ENCODE data around the gene SPIRE1. TPM values are rescaled to one million over a fixed set of nuclear protein-coding genes. Genes with fewer than 3 reads are reported as not detected.

SPIRE1 gene
- total RNA-seq, 1 donor from 2014 or later: 20.7 TPM

DNA sequence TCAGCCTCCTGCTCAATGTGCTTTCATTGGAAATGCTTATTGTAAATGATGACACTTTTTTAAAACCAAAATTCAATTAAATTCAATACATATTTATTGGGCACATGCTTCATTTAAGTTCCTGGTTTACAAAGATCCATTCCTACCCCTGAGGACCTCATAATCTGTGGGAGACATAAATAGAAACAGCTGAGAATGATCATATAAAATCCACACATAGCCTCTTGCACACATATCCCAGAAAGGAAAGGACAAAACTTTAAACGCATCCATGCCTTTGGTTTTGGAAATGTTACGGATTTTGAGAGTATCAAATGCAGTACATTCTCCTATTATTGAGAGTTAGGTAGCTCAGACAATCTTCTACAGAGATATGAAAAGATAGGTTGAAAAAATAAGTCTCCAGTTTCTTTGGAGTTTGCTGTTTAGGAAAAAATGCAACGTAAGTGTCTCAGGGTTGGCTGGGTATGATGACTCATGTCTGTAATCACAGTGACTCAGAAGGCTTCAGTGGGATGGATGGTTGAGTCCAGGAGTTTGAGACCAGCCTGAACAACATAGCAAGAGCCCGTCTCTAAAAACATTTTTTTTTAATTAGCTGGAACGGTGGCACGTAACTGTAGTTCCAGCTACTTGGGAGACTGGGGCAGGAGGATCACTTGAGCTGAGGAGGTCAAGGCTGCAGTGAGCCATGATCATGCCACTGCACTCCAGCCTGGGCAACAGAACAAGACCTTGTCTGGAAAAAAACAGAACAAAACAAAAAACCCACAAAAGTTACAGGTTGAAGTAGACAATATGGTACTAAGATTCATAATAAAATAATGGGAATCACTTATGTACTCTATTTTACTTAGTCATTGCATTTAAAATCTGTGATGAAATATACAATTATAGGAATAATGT lies 254.1 kb downstream of the SPIRE1 start:
- TF ChIP-seq, protein P1, sequence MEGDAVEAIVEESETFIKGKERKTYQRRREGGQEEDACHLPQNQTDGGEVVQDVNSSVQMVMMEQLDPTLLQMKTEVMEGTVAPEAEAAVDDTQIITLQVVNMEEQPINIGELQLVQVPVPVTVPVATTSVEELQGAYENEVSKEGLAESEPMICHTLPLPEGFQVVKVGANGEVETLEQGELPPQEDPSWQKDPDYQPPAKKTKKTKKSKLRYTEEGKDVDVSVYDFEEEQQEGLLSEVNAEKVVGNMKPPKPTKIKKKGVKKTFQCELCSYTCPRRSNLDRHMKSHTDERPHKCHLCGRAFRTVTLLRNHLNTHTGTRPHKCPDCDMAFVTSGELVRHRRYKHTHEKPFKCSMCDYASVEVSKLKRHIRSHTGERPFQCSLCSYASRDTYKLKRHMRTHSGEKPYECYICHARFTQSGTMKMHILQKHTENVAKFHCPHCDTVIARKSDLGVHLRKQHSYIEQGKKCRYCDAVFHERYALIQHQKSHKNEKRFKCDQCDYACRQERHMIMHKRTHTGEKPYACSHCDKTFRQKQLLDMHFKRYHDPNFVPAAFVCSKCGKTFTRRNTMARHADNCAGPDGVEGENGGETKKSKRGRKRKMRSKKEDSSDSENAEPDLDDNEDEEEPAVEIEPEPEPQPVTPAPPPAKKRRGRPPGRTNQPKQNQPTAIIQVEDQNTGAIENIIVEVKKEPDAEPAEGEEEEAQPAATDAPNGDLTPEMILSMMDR (conservative IDR thresholded peaks at IDR 0.05; ENCODE audit: low read depth, low read length): no peak
- DNase-seq (ENCODE audit: low read depth): peak; percentile 56

GRCh38 chr18:12401881-12402280 lies 256.0 kb downstream of the SPIRE1 start:
- no peak overlapping the region for H3K4me3 ChIP-seq (ENCODE audit: low read depth, low read length)
- no peak for DNase-seq (ENCODE audit: low read depth)
- TF ChIP-seq, protein P1 (conservative IDR thresholded peaks at IDR 0.05; ENCODE audit: low read depth, low read length): no peak

More for the DNA sequence above, 254.1 kb downstream of the SPIRE1 start:
- no peak overlapping the region for H3K4me3 ChIP-seq (ENCODE audit: low read depth, low read length)

- H3K4me3 ChIP-seq (ENCODE audit: low read depth, low read length): no peak overlapping the region
- DNase-seq (ENCODE audit: low read depth): no peak
- TF ChIP-seq, protein P1 (conservative IDR thresholded peaks at IDR 0.05; ENCODE audit: low read depth, low read length): no peak
Observed at GRCh38 chr18:12399231-12399630, 258.7 kb downstream of the SPIRE1 start.

- H3K4me3 ChIP-seq (ENCODE audit: low read depth, low read length): no peak overlapping the region
- no peak for DNase-seq (ENCODE audit: low read depth)
- TF ChIP-seq, protein P1 (conservative IDR thresholded peaks at IDR 0.05; ENCODE audit: low read depth, low read length): no peak
Observed at GRCh38 chr18:12398625-12399024, 259.3 kb downstream of the SPIRE1 start.

DNA sequence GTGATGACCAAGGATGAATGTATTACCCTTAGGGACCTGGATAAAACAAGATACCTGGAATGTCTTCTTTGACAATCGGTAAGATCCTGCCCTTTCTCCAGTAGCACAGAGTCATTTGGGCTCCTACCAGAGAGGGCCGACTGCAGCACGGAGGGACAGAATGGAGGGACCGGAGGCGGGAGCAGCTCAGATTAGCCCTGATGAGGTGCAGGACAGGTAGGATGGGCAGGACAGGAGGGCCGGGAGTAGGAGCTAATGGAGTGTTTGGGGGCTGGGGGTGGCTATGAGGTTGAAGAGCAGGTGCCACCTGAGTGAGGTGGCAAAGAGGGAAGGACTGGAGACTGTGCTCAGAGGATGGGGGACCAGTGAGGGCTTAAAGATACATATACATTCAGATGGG lies 260.1 kb downstream of the SPIRE1 start:
- no peak overlapping the region for H3K4me3 ChIP-seq (ENCODE audit: low read depth, low read length)
- no peak for DNase-seq (ENCODE audit: low read depth)
- TF ChIP-seq, protein P1 (conservative IDR thresholded peaks at IDR 0.05; ENCODE audit: low read depth, low read length): no peak

DNA sequence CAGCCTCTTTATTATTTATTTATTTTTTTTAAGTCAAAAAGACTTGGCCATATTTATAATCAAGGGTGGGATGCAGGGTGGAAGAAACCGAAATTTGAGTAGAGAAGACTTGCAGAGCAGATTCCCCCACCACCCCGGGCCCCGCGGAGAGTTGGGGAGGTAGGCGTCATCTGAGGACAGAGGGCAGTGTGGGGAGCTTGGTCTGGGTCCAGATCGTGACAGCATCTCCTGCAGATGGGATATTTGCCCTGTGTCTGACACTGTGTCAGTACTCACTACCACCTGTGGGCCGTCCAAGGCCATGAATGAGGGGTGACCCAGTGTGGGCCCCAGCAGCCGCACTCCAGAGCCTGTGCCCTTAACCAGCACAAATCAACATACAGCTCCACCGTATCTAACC lies 260.7 kb downstream of the SPIRE1 start:
- H3K4me3 ChIP-seq (ENCODE audit: low read depth, low read length): no peak overlapping the region
- TF ChIP-seq, protein P1 (conservative IDR thresholded peaks at IDR 0.05; ENCODE audit: low read depth, low read length): no peak
- no peak for DNase-seq (ENCODE audit: low read depth)

Other genes starting within 250 kb of the SPIRE1 start
- 9.5 and 21.2 TPM in 2 replicates for gene CEP76, start 44.6 kb upstream of the SPIRE1 start, total RNA-seq
- 94.2 and 96.5 TPM in 2 replicates for gene PSMG2, start 44.9 kb upstream of the SPIRE1 start, total RNA-seq
- gene PTPN2, start 226.1 kb upstream of the SPIRE1 start, total RNA-seq: 29.6 and 54.0 TPM in 2 replicates

Data from epithelial cell of proximal tubule (primary cell).